Mucosa of stomach (tissue), 1 donor: ENCODE results near the gene CRAT.

ENCODE experiments used
- H3K27me3 ChIP-seq: one replicate; pipeline ENCODE4 v1.7.0; 2013; ENCODE audit warnings: mild to moderate bottlenecking, low read length; ENCODE audit not compliant: control insufficient read depth, insufficient read depth
- H3K36me3 ChIP-seq: one replicate; pipeline ENCODE4 v1.7.0; 2013; ENCODE audit warnings: low read length; ENCODE audit not compliant: control insufficient read depth, insufficient read depth
- H3K4me1 ChIP-seq: one replicate; pipeline ENCODE4 v1.7.0; 2013; ENCODE audit warnings: mild to moderate bottlenecking, low read length; ENCODE audit not compliant: control insufficient read depth, insufficient read depth
- H3K4me3 ChIP-seq: one replicate; pipeline ENCODE4 v1.7.0; 2013; ENCODE audit warnings: low read length
- H3K9ac ChIP-seq: one replicate; pipeline ENCODE4 v1.7.0; 2013; ENCODE audit warnings: mild to moderate bottlenecking, low read length, moderate library complexity
- H3K9me3 ChIP-seq: one replicate; pipeline ENCODE4 v1.7.0; 2013; ENCODE audit warnings: mild to moderate bottlenecking, low read length, moderate library complexity; ENCODE audit not compliant: control insufficient read depth
- donor health status: Pancreatic carcinoma.

The CRAT gene

GRCh38 chr9:129104051-129104450 is 6.5 kb downstream of the CRAT start:
- Histone ChIP-seq H3K4me3 (no peak overlapping the region), H3K9me3 (no peaks in the 10 kb centered on the region), H3K4me1 (peaks cover 24% of the 10 kb centered on the region), H3K27me3 (no peaks in the 10 kb centered on the region), H3K9ac (no peak overlapping the region), H3K36me3 (no peaks in the 10 kb centered on the region)

DNA sequence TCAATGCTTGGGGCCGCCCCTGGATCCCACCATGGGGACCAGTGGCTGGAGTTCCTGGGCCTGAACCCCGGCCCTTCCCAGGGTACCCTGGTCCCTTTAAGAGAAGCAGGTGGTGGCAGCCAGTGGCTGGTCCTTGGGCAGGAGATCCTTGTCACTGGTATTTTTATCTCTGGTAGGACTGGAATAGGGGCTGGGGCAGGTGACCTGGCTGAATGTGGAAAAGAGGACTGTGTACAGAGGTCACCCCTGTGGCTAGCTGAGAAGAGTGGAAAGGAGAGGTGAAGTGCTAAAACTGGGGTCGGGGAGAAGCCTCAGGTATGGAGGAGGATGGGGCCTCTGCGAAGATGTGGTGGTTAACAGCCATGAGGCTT is 7.0 kb downstream of the CRAT start:
- H3K9me3 ChIP-seq: no peaks in the 10 kb centered on the region
- H3K36me3 ChIP-seq: no peaks in the 10 kb centered on the region
- H3K4me1 ChIP-seq: peaks cover 19% of the 10 kb centered on the region
- H3K27me3 ChIP-seq: no peaks in the 10 kb centered on the region
- no peak overlapping the region for H3K9ac ChIP-seq
- no peak overlapping the region for H3K4me3 ChIP-seq

GRCh38 chr9:129102791-129103594 is 7.6 kb downstream of the CRAT start:
- Histone ChIP-seq H3K4me1 (peaks cover 14% of the 10 kb centered on the region), H3K36me3 (no peaks in the 10 kb centered on the region), H3K9me3 (no peaks in the 10 kb centered on the region), H3K9ac (no peak overlapping the region), H3K4me3 (no peak overlapping the region), H3K27me3 (no peaks in the 10 kb centered on the region)

DNA sequence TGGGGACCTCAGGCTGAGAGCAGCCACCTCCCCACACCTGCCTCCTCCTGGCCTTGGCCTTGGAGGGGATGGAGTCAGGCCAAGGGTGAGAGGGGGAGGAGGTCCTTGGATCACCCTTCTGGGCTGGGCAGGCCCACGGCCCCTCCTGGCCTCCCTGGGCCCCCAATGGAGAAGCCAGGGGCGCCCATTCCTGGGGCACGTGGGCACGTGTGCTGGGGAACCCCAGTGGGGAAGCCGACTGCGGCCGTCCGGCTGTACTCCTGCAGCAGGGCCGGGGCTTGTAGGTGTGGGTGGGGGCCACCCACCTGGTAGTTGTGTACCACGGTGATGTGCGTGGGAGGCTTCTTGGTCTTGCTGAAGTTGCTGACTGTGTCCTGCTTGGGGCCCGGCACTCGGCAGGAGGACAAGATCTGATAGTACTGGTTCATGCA is 8.5 kb downstream of the CRAT start:
- H3K9me3 ChIP-seq: no peaks in the 10 kb centered on the region
- no peak overlapping the region for H3K9ac ChIP-seq
- no peaks in the 10 kb centered on the region for H3K36me3 ChIP-seq

GRCh38 chr9:129101279-129101678 is 9.3 kb downstream of the CRAT start:
- Histone ChIP-seq H3K9me3 (no peaks in the 10 kb centered on the region), H3K4me3 (no peak overlapping the region), H3K36me3 (no peaks in the 10 kb centered on the region), H3K9ac (no peak overlapping the region), H3K27me3 (no peaks in the 10 kb centered on the region), H3K4me1 (peaks cover 14% of the 10 kb centered on the region)

More for the DNA sequence above, 8.5 kb downstream of the CRAT start:
- Histone ChIP-seq H3K4me3 (no peak overlapping the region), H3K27me3 (no peaks in the 10 kb centered on the region), H3K4me1 (peaks cover 14% of the 10 kb centered on the region)

DNA sequence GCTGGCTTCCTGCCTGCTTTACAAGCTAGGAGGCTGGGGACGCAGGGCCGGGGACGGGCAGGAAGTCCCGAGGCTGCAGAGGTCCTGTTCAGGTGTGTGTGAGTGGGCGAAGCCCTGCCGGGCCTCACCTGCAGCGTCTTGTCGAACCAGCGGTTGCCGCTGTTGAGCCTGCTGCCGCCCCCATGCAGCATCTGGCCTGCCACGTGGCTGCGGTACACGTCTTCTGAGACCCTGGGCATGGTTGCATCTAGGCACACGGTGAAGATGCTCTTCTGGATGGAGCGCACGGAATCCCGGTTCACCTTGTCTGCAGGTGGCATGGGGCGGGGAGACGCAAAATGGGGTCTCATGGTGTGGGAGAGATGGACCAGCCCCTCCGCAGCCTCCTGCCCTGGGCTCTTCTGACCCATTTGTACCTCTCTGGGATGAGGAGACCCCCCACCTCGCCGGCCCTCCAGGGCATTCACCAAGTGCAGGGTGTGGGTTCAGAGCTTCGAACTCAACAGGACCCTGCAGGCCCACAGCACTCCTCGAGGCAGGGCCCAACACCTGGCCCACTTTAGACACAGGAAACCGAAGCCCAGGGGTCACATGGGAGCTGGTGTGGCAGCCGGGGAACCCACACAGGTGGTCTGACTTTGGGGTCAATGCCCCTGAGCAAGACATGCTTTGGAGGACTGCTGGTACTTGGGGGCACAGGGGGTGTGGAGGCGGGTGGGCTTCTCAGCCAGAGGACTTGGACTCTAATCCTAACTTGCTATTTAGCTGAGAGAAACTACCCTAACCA is 10.0 kb downstream of the CRAT start:
- Histone ChIP-seq H3K36me3 (no peaks in the 10 kb centered on the region), H3K4me3 (no peak overlapping the region), H3K9ac (no peak overlapping the region), H3K4me1 (peaks cover 14% of the 10 kb centered on the region), H3K27me3 (no peaks in the 10 kb centered on the region), H3K9me3 (no peaks in the 10 kb centered on the region)

- no peaks in the 10 kb centered on the region for H3K36me3 ChIP-seq
These were observed 12.3 kb downstream of the CRAT start for GRCh38 chr9:129098328-129098727.

GRCh38 chr9:129097671-129098306 is 12.8 kb downstream of the CRAT start:
- no peaks in the 10 kb centered on the region for H3K9me3 ChIP-seq
- H3K36me3 ChIP-seq: no peaks in the 10 kb centered on the region
- H3K4me1 ChIP-seq: peaks cover 3% of the 10 kb centered on the region
- H3K9ac ChIP-seq: no peak overlapping the region
- no peak overlapping the region for H3K4me3 ChIP-seq
- H3K27me3 ChIP-seq: no peaks in the 10 kb centered on the region

More at GRCh38 chr9:129098328-129098727, 12.3 kb downstream of the CRAT start:
- Histone ChIP-seq H3K9me3 (no peaks in the 10 kb centered on the region), H3K4me3 (no peak overlapping the region), H3K4me1 (peaks cover 8% of the 10 kb centered on the region), H3K27me3 (no peaks in the 10 kb centered on the region), H3K9ac (no peak overlapping the region)

DNA sequence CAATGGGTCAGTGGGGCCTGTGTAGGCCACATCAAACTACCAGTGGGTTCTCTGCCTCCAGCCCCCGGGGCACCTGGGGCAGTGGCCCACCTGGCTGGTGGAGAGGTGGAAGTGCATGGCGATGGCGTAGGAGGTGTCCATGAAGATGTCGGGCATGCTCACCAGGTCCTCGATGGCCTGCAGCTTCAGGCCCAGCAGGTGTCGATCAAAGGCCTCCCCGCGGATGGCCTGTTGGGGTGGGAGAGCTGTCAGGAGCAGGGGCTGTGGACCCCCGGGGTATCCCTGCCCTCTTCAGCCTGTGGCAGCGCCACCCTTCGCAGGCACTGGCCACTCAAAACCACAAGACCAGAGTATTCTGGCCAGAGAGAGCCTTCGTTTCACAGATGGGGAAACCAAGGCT is 14.7 kb downstream of the CRAT start:
- Histone ChIP-seq H3K36me3 (no peaks in the 10 kb centered on the region), H3K27me3 (no peaks in the 10 kb centered on the region), H3K4me3 (no peak overlapping the region), H3K9ac (no peak overlapping the region), H3K4me1 (no peaks in the 10 kb centered on the region), H3K9me3 (no peaks in the 10 kb centered on the region)

DNA sequence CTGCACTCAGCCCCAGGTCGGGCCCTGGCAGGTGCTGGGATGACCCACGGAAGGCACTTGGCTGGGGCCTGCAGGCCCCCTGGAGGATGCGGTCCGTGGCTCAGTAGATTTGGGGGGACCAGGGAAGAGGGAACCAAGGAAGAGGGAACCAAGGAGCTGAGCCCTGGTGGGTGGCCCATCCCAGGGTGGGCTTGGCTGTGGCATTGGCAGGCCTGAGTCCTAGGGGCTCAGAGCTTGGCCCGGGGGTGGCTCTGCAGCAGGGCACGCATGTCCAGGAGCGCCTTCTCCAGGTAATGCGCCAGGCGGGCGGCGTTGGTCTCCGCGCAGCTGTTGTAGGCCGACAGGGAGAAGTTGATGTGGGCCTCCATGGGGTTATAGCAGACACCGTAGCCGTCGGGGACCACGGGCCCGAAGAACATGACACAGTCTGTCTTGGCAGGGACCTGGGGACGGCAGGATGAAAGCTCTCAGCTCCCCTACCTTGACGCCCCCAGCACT is 15.4 kb downstream of the CRAT start:
- Histone ChIP-seq H3K4me1 (no peaks in the 10 kb centered on the region), H3K9ac (no peak overlapping the region), H3K27me3 (no peaks in the 10 kb centered on the region), H3K9me3 (no peaks in the 10 kb centered on the region), H3K4me3 (no peak overlapping the region), H3K36me3 (no peaks in the 10 kb centered on the region)

DNA sequence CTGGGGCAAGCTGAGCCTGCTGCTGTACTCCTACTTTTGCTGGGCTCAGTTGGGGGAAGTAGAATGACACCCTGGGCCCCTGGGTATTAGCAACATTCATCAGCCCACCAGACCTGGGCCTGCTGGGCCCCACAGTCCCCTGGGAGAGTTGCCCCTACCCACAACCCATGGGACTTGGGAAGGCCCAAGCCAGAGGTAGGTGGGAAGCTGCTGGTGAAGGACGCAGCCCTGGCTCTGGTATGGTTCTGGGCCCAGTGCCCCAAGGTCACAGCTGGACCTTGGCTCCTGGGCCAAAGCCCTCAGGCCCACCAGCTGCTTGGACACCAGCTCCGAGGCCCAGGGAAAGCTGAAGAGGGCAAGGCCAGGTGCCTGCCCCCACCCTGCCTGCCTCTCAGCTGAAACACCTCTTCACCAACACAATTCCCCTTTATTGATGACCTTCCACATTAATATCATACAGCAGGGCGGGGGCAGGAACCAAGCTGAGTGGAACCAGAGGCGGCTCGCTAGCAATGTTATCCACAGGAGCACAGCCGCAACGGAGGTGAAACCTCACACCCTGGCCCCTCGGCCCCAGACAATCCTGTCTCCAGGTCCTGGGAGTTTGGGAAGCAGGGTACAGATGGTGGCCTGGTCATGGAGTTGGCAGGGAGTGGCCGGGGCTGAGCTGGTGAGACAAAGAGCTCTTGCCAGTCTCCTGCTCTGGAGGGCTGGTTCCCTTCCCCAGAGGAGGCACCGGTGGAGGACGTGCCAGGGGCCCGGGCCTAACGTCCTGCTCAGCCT is 16.0 kb downstream of the CRAT start:
- Histone ChIP-seq H3K36me3 (peaks cover 3% of the 10 kb centered on the region), H3K9ac (no peak overlapping the region), H3K27me3 (no peaks in the 10 kb centered on the region), H3K4me1 (no peaks in the 10 kb centered on the region), H3K9me3 (no peaks in the 10 kb centered on the region), H3K4me3 (no peak overlapping the region)
